Measurements from ENCODE around the gene PHF20.
"Not testable (repeated sequence)": the region's sequence is repeated elsewhere in the genome, so short reads cannot be mapped to it uniquely, and the experiment has no call there.

PHF20 gene

DNA sequence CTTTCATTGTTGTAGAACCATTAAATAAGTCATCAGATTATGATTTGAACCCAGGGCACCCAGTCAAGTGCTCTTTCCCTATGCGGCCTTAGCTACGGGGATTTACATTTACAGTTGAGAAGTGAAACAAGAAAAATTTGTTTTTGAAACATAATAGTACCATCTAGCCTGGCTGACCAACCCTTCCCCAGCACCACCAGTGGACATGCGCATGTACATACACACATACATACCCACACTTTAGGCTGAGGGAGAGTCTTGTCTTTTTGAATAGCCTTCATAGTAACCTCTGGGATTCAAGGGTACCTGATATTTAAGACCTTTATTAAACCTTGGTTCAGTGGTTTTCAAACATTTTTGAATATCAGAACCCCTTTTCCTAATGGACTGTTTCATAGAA lies 148.7 kb downstream of the PHF20 start:
- DNase-seq (ENCODE audit: low spot score), result no peak

DNA sequence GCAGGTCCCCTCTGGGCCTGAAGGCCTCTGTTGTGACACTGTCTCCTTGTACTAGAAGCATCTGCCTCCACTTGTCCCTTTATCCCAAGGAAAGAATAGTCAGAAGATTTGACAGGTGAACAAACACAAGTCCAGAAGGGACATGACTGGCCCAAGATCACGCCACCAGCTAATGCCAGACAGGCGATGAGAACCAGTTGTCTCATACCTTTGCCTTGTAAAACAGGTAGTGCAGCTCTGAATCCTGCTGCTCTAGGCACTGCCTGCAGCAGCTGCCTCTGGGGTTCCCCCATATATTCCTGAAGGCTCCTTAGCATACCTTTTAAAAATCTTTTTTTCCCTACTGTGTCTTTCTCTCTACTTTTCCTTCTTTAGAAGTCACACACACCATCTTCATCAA lies 157.5 kb downstream of the PHF20 start:
- no peak for DNase-seq (ENCODE audit: low spot score)

- DNase-seq (ENCODE audit: low spot score), result no peak
Observed at GRCh38 chr20:35934050-35934449, 162.2 kb downstream of the PHF20 start.

GRCh38 chr20:35939264-35939663 lies 167.4 kb downstream of the PHF20 start:
- no peak for DNase-seq (ENCODE audit: low spot score)

DNA sequence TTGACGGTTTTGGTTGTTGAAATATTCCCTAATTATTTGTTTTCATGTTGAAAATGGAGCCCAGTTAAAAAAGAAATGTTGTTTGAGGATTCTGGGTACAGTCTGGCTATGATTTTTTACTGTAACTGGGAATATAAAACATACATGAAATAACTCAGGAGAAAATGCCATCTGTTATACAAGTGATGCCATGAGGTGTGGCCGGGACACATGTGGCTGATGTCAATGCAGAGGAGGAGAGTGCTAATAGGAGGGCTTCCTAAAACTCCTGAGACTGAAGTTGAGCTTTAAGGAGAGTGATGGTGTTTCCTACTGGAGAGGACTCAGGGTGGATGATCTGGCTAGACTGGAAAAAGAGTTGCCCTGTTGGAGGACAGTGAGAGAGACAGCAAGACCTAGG lies 169.8 kb downstream of the PHF20 start:
- no peak for DNase-seq (ENCODE audit: low spot score)

- no peak for DNase-seq (ENCODE audit: low spot score)
Observed at GRCh38 chr20:35942243-35942642, 170.4 kb downstream of the PHF20 start.

- DNase-seq (ENCODE audit: low spot score), result no peak
Observed at GRCh38 chr20:35947489-35947888, 175.7 kb downstream of the PHF20 start.

GRCh38 chr20:35947907-35948306 lies 176.1 kb downstream of the PHF20 start:
- DNase-seq (ENCODE audit: low spot score), result no peak

GRCh38 chr20:35950093-35950492 lies 178.3 kb downstream of the PHF20 start:
- no peak for DNase-seq (ENCODE audit: low spot score)

DNA sequence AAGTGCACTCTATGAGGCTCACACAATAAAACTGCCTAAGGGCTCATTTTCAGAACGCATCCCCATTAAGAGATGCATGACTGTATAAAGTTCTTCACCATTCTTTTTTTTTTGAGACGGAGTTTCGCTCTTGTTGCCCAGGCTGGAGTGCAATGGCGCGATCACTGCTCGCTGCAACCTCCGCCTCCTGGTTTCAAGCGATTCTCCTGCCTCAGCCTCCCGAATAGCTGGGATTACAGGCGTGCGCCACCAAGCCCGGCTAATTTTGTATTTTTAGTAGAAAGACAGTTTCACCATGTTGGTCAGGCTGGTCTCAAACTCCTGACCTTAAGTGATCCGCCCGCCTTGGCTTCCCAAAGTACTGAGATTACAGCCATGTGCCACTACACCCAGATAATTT lies 180.3 kb downstream of the PHF20 start:
- DNase-seq (ENCODE audit: low spot score), result not testable (repeated sequence)

- DNase-seq (ENCODE audit: low spot score), result peak; percentile 9
Observed at GRCh38 chr20:35952480-35953386, 180.9 kb downstream of the PHF20 start.

- no peak for DNase-seq (ENCODE audit: low spot score)
Observed at GRCh38 chr20:35953387-35954199, 181.8 kb downstream of the PHF20 start.

- DNase-seq (ENCODE audit: low spot score), result peak; percentile 97
Observed at GRCh38 chr20:35954200-35954906, 182.5 kb downstream of the PHF20 start, which contains the start of gene SCAND1. SCAND1 (minus strand) TSS chr20:35954502; CDS start chr20:35954284, 218 bp downstream.

DNA sequence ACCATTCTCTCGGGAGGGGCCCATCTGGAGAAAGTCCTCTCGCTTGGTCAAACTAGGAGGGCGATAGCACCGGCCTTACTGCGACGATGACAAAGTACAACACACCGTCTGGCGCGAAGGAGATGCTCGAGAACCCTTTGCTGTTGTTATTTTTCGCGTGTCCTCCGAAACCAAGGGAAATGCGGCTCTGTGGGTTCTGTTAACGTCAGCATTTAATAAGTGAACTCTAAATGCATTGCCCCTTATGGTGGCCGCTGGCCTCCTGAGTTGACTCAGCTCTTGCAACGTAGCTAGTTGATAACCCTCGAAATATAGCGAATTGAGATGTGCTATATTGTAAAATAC lies 183.1 kb downstream of the PHF20 start:
- no peak for DNase-seq (ENCODE audit: low spot score)

DNA sequence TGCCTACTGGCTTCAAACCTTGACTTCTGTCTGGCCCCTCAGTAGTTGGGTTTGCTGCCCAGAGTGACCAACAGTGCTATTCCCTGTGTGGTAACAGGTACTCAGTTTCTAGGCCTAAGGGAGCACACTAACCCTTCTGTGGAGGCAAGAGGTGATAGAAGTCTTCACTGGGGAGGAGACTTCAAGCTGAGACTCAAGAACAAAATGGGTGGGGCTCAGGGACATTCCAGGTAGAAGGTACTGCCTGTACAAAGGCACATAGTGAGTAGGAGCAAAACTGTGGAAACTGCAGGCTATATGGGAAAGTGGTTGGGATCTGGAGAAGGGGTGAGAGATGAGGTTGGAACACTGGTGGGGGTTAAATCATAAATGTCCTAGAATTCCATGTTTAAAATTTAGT lies 184.8 kb downstream of the PHF20 start:
- no peak for DNase-seq (ENCODE audit: low spot score)

DNA sequence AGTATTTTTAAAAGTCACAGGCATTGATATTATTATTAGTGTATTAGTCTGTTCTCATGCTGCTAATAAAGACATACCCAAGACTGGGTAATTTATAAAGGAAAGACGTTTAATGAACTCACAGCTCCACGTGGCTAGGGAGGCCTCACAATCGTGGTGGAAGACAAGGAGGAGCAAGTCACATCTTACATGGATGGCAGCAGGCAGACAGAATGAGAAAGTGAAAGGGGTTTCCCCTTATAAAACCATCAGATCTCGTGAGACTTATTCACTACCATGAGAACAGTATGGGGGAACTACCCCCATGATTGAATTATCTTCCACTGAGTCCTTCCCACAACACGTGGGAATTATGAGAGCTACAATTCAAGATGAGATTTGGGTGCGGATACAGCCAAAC lies 187.5 kb downstream of the PHF20 start:
- DNase-seq (ENCODE audit: low spot score), result not testable (repeated sequence)

- DNase-seq (ENCODE audit: low spot score), result no peak
Observed at GRCh38 chr20:35963878-35964277, 192.1 kb downstream of the PHF20 start.

- no peak for DNase-seq (ENCODE audit: low spot score)
Observed at GRCh38 chr20:35967979-35968640, 196.3 kb downstream of the PHF20 start, which contains the start of gene CNBD2. CNBD2 (plus strand) TSS chr20:35968590; CDS start chr20:35968763, 173 bp downstream.

GRCh38 chr20:35968930-35969329 lies 197.1 kb downstream of the PHF20 start:
- DNase-seq (ENCODE audit: low spot score), result no peak

- DNase-seq (ENCODE audit: low spot score), result no peak
Observed at GRCh38 chr20:35971981-35972380, 200.2 kb downstream of the PHF20 start.

DNA sequence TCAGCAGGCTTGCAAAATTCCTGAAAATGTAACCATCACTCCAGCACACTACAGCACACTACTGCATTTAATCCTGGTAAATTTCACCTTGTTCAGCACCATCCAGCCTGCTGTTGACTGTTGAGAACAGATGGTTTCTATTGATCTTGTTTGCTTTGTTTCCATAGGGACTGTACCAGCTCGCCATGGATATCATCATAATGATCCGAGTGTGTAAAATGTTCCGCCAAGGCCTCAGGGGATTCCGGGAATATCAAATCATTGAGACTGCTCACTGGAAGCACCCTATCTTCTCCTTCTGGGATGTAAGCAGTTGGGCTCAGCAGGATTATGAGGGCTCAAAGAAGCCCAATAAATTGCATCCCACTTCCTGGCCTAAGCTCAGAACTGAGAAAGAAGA lies 200.6 kb downstream of the PHF20 start:
- no peak for DNase-seq (ENCODE audit: low spot score)

DNA sequence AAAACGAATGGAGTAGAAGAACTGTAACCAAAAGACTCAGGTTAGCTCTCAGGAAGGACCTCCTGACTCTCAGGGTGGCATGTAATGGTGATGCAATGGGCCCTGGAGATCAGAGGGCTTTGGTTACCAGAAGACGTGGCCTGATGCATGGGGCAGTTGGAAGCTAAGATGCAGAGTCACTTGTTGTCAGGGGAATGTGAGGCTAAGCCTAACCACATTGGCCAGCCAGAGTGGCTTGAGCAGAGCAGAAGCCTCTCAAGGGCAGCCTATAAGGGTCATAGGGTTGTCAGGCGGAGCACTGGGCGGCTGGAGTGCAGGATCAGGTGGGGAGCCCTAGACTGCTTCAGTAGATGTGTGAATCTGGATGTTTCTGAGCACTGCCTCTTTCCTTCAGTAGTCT lies 202.4 kb downstream of the PHF20 start:
- no peak for DNase-seq (ENCODE audit: low spot score)

Data from pons (tissue), 1 donor.